C4-2B (cell line): Measurements from ENCODE around the gene HOOK2.

Experiments
- ZFX ChIP-seq: fragments of 450-650 bp; IDR thresholded peaks from 2 replicates; pipeline ENCODE4 v1.6.1; 2017
- TF ChIP-seq, protein P1 (sequence below): fragments of 450-650 bp; conservative IDR thresholded peaks from 2 replicates; pipeline ENCODE4 v1.5.1; 2017; ENCODE audit warnings: mild to moderate bottlenecking

DNA sequence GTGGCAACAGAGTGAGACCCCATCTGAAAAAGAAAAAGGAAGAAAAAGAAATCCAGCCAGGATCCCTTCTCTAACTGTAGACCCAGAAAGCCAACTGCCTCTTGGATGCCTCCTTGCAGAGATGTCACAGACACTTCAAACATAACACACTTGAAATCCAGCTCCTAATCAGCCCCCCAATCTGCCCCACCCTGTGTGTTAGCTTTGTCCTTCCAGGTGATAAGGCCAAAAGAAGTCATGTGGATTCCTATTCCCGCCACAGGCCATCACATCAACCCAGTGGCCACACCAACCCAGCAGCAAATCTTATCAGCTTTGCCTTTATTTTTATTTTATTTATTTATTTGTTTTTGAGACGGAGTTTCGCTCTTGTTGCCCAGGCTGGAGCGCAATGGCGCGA, 15.7 kb downstream of the HOOK2 start:
- TF ChIP-seq, protein P1, sequence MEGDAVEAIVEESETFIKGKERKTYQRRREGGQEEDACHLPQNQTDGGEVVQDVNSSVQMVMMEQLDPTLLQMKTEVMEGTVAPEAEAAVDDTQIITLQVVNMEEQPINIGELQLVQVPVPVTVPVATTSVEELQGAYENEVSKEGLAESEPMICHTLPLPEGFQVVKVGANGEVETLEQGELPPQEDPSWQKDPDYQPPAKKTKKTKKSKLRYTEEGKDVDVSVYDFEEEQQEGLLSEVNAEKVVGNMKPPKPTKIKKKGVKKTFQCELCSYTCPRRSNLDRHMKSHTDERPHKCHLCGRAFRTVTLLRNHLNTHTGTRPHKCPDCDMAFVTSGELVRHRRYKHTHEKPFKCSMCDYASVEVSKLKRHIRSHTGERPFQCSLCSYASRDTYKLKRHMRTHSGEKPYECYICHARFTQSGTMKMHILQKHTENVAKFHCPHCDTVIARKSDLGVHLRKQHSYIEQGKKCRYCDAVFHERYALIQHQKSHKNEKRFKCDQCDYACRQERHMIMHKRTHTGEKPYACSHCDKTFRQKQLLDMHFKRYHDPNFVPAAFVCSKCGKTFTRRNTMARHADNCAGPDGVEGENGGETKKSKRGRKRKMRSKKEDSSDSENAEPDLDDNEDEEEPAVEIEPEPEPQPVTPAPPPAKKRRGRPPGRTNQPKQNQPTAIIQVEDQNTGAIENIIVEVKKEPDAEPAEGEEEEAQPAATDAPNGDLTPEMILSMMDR, result no peak
- TF ChIP-seq ZFX, result no peak
